CD14-positive monocyte (primary cell): ENCODE results near the gene PLEKHN1. TPM values are rescaled to one million over a fixed set of nuclear protein-coding genes. Genes with fewer than 3 reads are reported as not detected.

ENCODE experiments used
- DNase-seq, 3 donors: peaks; one replicate each; pipeline ENCODE4 v3.0.0-alpha.2; 2011 to 2022
- H2AFZ ChIP-seq: 2 replicates; pipeline ENCODE4 v1.6.0; 2012; ENCODE audit warnings: mild to moderate bottlenecking, low read depth, low read length, inconsistent platforms; ENCODE audit not compliant: insufficient read depth, poor library complexity, severe bottlenecking
- H3K27ac ChIP-seq, 2 donors: 1 replicate in 1 of 2; 2 replicates in 1 of 2; pipeline ENCODE4 v1.5.1; 2012 to 2013; ENCODE audit warnings: low read length in 2 of 2, control low read depth in 1 of 2, inconsistent platforms in 1 of 2, low read depth in 1 of 2, mild to moderate bottlenecking in 1 of 2
- H3K27me3 ChIP-seq, 2 donors: one replicate each; pipeline versions ENCODE4 v1.6.0 to v1.6.1; 2011 to 2013; ENCODE audit warnings: low read length in 2 of 2; ENCODE audit not compliant: control insufficient read depth in 2 of 2, insufficient read depth in 2 of 2
- H3K36me3 ChIP-seq, 2 donors: replicated peaks in 1 of 2; 1 replicate in 1 of 2; 2 replicates in 1 of 2; pipeline versions ENCODE4 v1.5.1 to v1.6.1; 2012 to 2013; ENCODE audit warnings: low read length in 2 of 2, control low read depth in 1 of 2, inconsistent platforms in 1 of 2, mild to moderate bottlenecking in 1 of 2; ENCODE audit not compliant: insufficient read depth in 2 of 2, control insufficient read depth in 1 of 2
- H3K4me1 ChIP-seq, 2 donors: 1 replicate in 1 of 2; 2 replicates in 1 of 2; pipeline versions ENCODE4 v1.5.1 to v1.6.1; 2012 to 2013; ENCODE audit warnings: low read length in 2 of 2, control low read depth in 1 of 2, inconsistent platforms in 1 of 2, mild to moderate bottlenecking in 1 of 2, moderate library complexity in 1 of 2; ENCODE audit not compliant: insufficient read depth in 2 of 2, control insufficient read depth in 1 of 2
- H3K4me2 ChIP-seq: replicated peaks from 2 replicates; pipeline ENCODE3; 2012; ENCODE audit warnings: low read length, moderate library complexity, mild to moderate bottlenecking; ENCODE audit not compliant: poor library complexity, severe bottlenecking; ENCODE audit errors: extremely low read depth
- H3K4me3 ChIP-seq, 3 experiments: fragments of 200-600 bp in 1 of 3; sonication (generic) in 1 of 3; replicated peaks in 1 of 3; 1 replicate in 2 of 3; 2 replicates in 1 of 3; pipeline ENCODE4 v1.5.1; 2011 to 2013; ENCODE audit warnings: low read length in 3 of 3, mild to moderate bottlenecking in 3 of 3, control low read depth in 2 of 3, low read depth in 2 of 3, inconsistent platforms in 1 of 3, moderate library complexity in 1 of 3
- H3K79me2 ChIP-seq: 2 replicates; pipeline ENCODE4 v1.6.0; 2012; ENCODE audit warnings: mild to moderate bottlenecking, control low read depth, inconsistent platforms, low read length, moderate library complexity; ENCODE audit not compliant: insufficient read depth
- H3K9ac ChIP-seq: 2 replicates; pipeline ENCODE4 v1.6.0; 2017; ENCODE audit warnings: low read length, mild to moderate bottlenecking; ENCODE audit not compliant: insufficient read depth, poor library complexity, severe bottlenecking
- H3K9me3 ChIP-seq, 2 donors: replicated peaks in 1 of 2; 1 replicate in 1 of 2; 2 replicates in 1 of 2; pipeline versions ENCODE4 v1.5.1 to v1.6.1; 2012 to 2013; ENCODE audit warnings: low read length in 2 of 2, control low read depth in 1 of 2; ENCODE audit not compliant: control insufficient read depth in 1 of 2, insufficient read depth in 1 of 2
- H4K20me1 ChIP-seq: 2 replicates; pipeline ENCODE4 v1.6.0; 2012; ENCODE audit warnings: mild to moderate bottlenecking, low read length, control low read depth, moderate library complexity; ENCODE audit not compliant: insufficient read depth
- H3K27ac Mint-ChIP-seq, 7 donors: one replicate each; pipeline ENCODE4 v1.8.0; 2020; ENCODE audit warnings: mild to moderate bottlenecking in 7 of 7, mixed read lengths in 7 of 7, moderate library complexity in 6 of 7, inconsistent platforms in 2 of 7
- H3K27me3 Mint-ChIP-seq, 3 donors: one replicate each; pipeline ENCODE4 v1.8.0; 2021 to 2022; ENCODE audit warnings: low read depth in 3 of 3, mild to moderate bottlenecking in 3 of 3, mixed read lengths in 3 of 3, moderate library complexity in 3 of 3, inconsistent platforms in 1 of 3
- H3K36me3 Mint-ChIP-seq, 2 donors: one replicate each; pipeline ENCODE4 v1.8.0; 2020; ENCODE audit warnings: mixed read lengths in 2 of 2, inconsistent platforms in 1 of 2, mild to moderate bottlenecking in 1 of 2
- H3K4me1 Mint-ChIP-seq: one replicate; pipeline ENCODE4 v1.8.0; 2020; ENCODE audit warnings: mild to moderate bottlenecking, mixed read lengths
- H3K4me3 Mint-ChIP-seq, 2 donors: one replicate each; pipeline ENCODE4 v1.8.0; 2020; ENCODE audit warnings: mild to moderate bottlenecking in 2 of 2, mixed read lengths in 2 of 2, moderate library complexity in 1 of 2
- H3K9me3 Mint-ChIP-seq, 7 donors: one replicate each; pipeline ENCODE4 v1.8.0; 2020 to 2022; ENCODE audit warnings: mixed read lengths in 7 of 7, mild to moderate bottlenecking in 6 of 7, moderate library complexity in 6 of 7, inconsistent platforms in 2 of 7
- WGBS: methylation state at CpG from one replicate; pipeline ENCODE4 v1.1.5; 2013; ENCODE audit warnings: missing lambda C conversion rate; ENCODE audit not compliant: insufficient coverage; 5-methylcytosine and 5-hydroxymethylcytosine counted together
- intact Hi-C, 2 donors: fragments of 100-400 bp; cut with micrococcal nuclease; formaldehyde crosslinking; loops; one replicate each; pipeline versions ENCODE4 v1.15.0 to v1.15.1; 2023
- polyA plus RNA-seq, 3 donors: library from polyadenylated mRNA; depleted of rRNA in 1 of 3; unstranded in 2 of 3; stranded (reverse) in 1 of 3; fragments of 300-500 nt in 2 of 3; fragments of >200 nt in 1 of 3; fragmentation: Illumina TruSeq in 2 of 3; gene quantifications; 1 replicate in 2 of 3; 2 replicates in 1 of 3; pipeline ENCODE4 v1.2.3, GENCODE V29; 2012 to 2021
- TF ChIP-seq, protein P1 (sequence below): fragments of 200-600 bp; IDR thresholded peaks from one replicate; pipeline ENCODE4 v1.8.0; 2022; ENCODE audit warnings: antibody characterized with exemption, mild to moderate bottlenecking

PLEKHN1 gene
- polyA plus RNA-seq, 3 donors = 0.21 to 1.5 (median 0.62) TPM

DNA sequence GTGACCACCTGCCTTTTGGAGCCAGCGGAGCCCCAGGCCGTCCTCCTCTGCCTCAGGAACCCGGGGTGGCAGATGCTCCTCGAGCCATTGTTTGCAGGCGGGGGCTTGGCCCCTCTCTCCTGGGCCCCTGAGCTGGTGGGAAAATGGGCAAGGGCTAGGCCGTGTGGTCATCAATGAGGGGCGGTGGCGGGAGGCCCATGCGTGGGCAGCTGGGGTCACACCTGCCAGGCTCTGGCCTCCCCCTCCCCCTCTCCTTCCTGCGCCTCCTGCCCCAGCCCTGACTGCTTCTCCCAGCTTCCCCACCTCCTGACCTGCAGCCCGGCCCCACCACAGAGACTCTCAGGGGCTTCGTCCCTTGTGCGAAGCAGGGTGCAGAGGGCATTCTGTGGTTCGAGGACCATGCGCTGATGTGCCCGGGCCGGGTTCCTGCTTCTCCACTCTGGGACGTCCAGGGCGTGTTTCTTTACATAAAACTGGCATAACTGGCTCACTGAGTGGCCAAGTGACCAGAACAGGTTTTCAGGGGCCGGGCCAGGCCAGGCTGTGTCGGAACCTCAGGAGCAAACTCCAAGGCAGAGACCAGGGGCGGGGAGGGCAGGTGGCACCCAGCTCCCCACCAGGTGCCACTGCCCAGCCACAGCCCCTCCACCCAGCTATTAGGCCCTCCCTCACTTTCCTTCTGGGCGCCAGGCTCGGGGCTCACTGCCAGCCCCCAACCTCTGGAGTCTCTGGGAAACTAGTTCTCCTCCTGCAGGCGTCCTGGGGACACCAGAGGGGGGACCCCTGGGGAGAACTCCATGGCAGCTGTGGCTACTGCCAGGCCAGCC, 33.3 kb upstream of the PLEKHN1 start:
- peaks cover 9 to 39% of the 10 kb centered on the region in 2 donors for H3K27me3 ChIP-seq
- intact Hi-C loops = no loop called here
- no peaks in the 10 kb centered on the region for H4K20me1 ChIP-seq
- no peaks in the 10 kb centered on the region for H3K4me1 ChIP-seq
- no peak overlapping the region for H3K4me2 ChIP-seq
- H3K27ac ChIP-seq = no peak overlapping the region
- Mint-ChIP-seq H3K4me1 (no peaks in the 10 kb centered on the region), H3K4me3 (no peak overlapping the region), H3K27me3 (peaks cover 24 to 65% (median 37%) of the 10 kb centered on the region in 3 donors), H3K27ac (peak overlapping the region in 1 of 7 donors; percentile 85), H3K36me3 (no peaks in the 10 kb centered on the region), H3K9me3 (peaks cover 0 to 6% (median 0%) of the 10 kb centered on the region in 7 donors)
- no peak for DNase-seq
- H3K9me3 ChIP-seq = no peaks in the 10 kb centered on the region
- H3K4me3 ChIP-seq = no peak overlapping the region
- H3K9ac ChIP-seq = no peak overlapping the region
- TF ChIP-seq, protein P1, sequence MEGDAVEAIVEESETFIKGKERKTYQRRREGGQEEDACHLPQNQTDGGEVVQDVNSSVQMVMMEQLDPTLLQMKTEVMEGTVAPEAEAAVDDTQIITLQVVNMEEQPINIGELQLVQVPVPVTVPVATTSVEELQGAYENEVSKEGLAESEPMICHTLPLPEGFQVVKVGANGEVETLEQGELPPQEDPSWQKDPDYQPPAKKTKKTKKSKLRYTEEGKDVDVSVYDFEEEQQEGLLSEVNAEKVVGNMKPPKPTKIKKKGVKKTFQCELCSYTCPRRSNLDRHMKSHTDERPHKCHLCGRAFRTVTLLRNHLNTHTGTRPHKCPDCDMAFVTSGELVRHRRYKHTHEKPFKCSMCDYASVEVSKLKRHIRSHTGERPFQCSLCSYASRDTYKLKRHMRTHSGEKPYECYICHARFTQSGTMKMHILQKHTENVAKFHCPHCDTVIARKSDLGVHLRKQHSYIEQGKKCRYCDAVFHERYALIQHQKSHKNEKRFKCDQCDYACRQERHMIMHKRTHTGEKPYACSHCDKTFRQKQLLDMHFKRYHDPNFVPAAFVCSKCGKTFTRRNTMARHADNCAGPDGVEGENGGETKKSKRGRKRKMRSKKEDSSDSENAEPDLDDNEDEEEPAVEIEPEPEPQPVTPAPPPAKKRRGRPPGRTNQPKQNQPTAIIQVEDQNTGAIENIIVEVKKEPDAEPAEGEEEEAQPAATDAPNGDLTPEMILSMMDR = no peak
- no peaks in the 10 kb centered on the region for H3K79me2 ChIP-seq
- WGBS = 86% methylated on average over 25 of the region's 25 CpGs
- H2AFZ ChIP-seq = no peak overlapping the region
- H3K36me3 ChIP-seq = no peaks in the 10 kb centered on the region

DNA sequence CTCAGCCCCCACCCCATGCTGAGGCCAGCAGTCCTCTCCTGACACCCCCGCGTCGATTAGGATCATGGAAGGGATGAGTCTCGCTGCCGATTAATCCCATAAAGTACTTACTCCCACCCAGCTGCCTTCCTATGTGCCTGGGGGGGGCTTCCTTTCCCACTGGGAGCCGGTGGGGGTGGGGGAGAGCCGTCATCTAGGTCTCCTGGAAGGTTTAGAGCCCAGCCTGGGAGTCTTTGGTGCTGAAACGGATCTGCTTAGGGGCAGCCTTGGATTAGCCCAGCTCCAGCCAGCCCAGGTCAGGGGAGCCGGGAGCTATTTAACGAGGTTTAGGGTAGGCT, 32.7 kb upstream of the PLEKHN1 start:
- no peak overlapping the region for H3K9ac ChIP-seq
- TF ChIP-seq, protein P1 = no peak
- no peaks in the 10 kb centered on the region for H3K9me3 ChIP-seq
- no peak overlapping the region for H3K4me2 ChIP-seq
- no peak overlapping the region for H3K4me3 ChIP-seq
- H3K79me2 ChIP-seq = no peaks in the 10 kb centered on the region
- peaks cover 25 to 66% (median 43%) of the 10 kb centered on the region in 3 donors for H3K27me3 Mint-ChIP-seq
- no peaks in the 10 kb centered on the region for H3K36me3 Mint-ChIP-seq
- H3K27me3 ChIP-seq = peaks cover 9 to 43% of the 10 kb centered on the region in 2 donors
- no peak for DNase-seq
- intact Hi-C loops = no loop called here
- H3K4me1 ChIP-seq = no peaks in the 10 kb centered on the region
- WGBS = 53% methylated on average over 3 of the region's 10 CpGs
- H3K36me3 ChIP-seq = no peaks in the 10 kb centered on the region
- no peak overlapping the region for H3K27ac Mint-ChIP-seq
- H3K27ac ChIP-seq = no peak overlapping the region
- peaks cover 0 to 6% (median 0%) of the 10 kb centered on the region in 7 donors for H3K9me3 Mint-ChIP-seq
- H4K20me1 ChIP-seq = no peaks in the 10 kb centered on the region
- H3K4me1 Mint-ChIP-seq = no peaks in the 10 kb centered on the region
- H3K4me3 Mint-ChIP-seq = no peak overlapping the region
- no peak overlapping the region for H2AFZ ChIP-seq
